HG02884 (cell line): Measurements from ENCODE around the gene SLC16A1.
"Not testable (repeated sequence)": the region's sequence is repeated elsewhere in the genome, so short reads cannot be mapped to it uniquely, and the experiment has no call there.

Experiments
- ATAC-seq: cut with Tn5 transposase; IDR thresholded peaks from one replicate; pipeline ENCODE4 v1.9.1; 2021; ENCODE audit warnings: mild to moderate bottlenecking, moderate library complexity; ENCODE audit not compliant: unreplicated experiment

Gene SLC16A1

DNA sequence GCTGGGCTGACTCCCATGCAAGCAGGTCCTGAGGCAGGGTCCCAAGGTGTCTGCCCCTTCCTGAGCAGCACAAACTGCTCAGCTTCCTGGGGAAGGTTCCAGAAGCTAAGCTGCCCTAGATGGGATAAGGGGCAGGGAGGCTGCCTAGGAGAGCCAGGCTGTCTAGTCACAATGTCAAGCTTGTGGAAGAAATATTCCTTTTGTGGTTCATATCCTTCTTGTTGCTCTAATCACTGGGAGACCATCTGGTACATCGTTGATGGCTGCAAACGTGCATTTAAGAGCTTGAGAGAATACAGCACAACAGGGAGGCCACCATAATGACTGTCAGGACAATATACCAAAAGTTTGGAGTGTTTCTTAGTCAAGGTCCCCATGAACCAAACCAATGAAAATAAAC lies 67.4 kb downstream of the SLC16A1 start:
- ATAC-seq = no peak

DNA sequence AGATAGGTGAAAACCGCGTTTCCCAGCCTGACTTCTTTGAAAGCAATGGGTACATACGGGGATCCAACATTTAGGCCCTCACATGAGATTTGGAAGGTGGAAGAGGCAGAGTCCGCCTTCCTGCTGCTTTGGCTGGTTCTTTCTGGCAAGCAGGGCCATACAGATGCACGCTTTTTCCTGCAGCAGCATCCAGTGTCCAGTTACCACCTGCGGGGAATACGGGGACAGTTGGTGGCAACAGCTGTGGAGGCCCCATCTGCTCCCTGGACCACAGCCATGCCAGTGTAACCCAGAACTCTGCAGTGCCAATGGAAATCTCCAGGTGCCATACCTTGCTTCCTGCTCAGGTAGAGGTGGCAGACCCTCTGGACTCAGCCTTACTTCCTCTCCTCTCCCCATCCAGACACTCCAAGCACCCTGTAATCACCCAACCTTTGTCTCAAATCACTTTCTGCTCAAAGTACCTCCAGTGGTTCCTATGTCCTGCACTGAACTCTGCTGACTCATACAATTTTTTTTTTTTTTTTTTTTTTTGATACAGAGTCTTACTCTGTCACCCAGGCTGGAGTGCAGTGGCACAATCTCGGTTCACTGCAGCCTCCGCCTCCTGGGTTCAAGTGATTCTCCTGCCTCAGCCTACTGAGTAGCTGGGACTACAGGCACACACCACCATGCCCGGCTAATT lies 68.3 kb downstream of the SLC16A1 start:
- no peak for ATAC-seq

DNA sequence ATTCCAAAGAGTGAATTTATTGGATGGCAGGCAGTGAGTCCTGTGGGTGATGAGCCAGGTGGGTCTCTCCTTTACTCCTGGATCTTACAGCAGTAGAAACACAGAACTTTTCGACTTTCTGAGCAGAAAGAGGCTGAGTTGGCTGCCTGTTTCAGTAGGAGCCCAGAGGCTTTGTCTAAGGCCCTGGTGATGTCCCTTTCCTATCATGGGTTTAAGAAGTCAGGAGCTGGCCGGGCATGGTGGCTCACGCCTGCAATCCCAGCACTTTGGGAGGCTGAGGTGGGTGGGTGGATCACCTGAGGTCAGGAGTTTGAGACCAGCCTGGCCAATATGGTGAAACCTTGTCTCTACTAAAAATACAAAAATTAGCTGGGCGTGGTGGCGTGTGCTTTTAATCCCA lies 71.0 kb downstream of the SLC16A1 start:
- not testable (repeated sequence) for ATAC-seq

DNA sequence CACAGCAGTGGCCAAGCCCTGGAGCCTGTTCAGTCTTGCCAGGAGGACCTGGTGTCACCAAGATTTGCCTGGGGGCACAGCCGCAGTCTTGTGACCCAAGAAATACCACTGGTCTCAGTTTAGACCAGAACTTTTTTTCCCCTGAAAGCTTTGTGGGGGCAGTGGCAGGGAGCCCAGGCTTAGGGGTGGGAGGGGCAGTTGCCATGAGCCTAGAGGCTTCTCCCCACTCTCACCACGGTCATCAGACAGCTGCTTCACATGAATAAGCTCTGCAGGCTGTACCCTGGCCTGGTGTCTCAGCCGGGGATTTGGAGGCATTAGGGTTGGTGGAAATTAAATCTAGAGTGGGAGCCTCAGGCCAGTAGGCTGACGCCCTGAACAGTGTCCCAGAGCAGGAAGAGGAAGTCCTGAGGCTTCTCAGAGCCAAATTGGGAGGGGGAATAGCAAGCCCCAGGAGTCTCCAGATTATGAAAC lies 73.7 kb downstream of the SLC16A1 start:
- ATAC-seq = no peak

DNA sequence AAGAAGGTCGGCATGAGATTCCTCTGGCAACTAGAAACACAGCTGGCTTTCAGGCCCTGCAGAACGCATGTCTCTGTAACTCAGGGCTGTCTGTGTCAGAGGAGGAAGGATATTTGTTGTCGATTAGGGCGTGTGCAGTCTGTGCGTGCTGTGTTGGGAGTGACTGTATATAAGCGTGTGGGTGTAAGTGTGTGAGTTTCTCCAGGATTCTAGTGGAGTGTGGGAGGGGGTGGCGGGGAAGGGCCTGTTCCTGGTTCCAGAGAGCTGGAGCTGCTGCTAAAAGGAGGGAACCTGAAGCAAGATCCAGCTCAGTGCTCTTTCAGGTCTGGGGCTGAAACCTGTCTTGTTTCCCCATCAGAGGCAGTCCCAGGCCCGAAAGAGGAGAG lies 74.3 kb downstream of the SLC16A1 start:
- ATAC-seq = no peak

DNA sequence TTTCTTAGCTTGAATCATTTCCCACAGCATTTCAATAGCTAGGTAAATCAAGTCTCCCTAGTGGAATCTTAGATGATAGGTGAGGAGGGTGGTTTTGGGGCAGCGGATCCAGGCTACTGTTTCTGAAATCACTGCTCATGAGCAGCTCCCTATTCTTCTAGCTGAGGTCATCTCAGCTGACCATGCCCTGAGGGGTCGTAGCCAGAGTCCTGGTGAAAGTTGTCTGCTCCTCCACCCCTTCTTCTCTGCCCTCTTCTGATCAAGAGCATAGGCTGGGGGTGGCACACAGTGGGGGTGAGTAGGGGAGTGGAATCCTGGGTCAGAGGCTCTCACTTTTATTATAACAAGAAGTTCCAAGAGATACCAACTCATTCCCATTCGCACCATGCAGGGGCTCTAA lies 76.2 kb downstream of the SLC16A1 start:
- ATAC-seq = no peak

DNA sequence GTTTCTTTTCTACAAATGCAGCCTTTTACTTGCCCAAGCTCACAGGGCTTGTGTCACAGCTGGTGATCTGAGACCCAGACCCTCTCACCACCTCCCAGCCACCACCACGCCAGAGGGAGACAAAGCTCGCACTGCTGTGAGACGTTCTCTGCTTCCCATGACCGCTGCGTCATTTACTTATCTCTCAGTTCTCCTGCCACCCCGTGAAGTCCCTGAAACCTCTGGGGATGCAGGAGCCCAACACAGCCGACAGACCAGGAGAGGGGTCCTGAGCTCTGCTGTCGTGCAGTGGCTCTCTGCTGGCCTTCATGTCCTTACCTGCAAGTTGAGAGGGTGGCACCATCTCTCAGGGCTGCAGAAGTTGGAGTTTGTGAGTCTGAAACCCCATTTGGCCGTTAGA lies 77.7 kb downstream of the SLC16A1 start:
- ATAC-seq = no peak

DNA sequence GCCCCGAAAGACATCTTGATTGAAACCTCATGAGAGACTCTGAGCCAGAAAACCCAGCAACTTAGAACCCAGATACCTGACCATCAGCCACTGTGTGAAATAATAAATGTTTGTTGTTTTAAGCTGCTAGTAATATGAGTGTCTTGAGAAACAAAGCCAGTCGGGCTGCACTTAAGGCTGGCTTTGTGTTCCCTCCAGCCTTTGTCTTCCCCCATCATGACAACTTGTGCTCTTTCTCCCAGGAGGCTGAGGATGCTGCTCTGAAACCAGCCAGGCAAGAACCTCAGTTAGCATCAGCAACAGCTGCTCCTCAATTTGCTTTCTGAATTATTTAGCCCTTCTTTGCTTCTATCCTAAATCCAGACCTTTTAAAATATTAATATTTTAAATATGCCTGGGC lies 78.2 kb downstream of the SLC16A1 start:
- no peak for ATAC-seq

DNA sequence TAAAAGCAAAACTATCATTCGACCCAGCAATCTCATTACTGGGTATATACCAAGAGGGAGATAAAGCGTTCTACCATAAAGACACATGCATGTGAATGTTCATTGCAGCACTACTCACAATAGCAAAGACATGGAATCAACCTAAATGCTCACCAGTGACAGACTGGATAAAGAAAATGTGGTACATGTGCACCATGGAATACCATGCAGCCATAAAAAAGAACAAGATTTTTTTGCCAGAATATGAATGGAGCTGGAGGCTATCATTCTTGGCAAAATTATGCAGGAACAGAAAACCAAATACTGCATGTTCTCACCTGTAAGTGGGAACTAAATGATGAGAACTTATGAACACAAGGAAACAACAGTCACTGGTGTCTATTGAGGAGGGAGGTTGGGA lies 79.7 kb downstream of the SLC16A1 start:
- no peak for ATAC-seq

DNA sequence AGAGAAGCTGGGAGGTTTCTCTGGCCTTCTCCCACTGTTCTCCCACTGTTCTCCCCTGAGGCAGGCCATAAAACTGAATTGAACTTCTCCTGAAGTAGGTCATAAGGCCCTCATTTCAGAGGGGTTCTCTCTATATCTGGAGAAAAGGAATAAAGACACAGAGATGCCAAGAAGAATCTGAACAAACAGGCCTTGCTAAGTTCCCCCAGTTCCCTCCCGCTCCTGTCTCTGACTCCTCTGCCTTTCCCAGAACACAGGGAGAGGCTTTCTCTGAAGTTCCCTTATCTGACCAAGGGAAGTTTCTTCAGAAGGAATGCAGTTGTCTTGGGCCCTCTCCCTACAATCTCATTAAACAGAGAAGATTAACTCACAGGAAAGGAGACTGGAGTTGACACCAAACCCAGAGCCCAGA lies 83.4 kb downstream of the SLC16A1 start:
- no peak for ATAC-seq

DNA sequence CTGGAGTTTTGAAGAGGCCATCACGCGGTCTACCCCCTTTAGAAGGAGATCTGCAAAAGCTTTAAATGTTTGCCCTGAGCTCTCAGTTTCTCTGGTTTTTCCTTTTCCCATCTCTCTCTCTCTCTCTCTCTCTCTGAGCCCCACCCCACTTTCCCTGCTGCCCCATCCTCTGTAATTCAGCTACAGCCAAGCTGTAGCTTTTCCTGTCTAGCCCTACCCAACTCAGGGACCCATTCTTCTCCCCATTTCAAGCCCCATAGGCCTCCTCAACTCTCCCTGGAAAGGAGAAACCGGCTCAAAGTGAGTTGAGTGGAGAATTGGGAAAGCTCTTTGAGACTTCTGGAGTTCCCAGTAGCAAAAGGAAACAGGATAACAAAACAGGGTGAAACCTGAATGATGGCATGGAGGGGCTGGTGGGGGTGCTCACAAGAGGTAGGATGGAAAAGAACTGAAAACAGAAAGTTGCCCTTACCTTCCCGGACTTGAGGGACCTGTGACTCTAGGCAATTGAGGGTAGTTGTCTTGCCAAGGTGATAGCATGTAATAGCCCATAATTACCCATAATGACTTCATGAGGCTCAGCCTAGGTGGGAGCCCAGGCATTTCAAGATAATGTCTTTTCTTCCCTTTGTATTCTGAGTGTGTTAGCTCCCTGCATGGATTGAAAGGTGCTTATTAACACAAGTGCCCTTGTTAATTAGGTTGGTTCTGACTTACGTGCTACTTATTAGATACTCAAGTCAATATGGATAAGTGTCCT lies 84.9 kb downstream of the SLC16A1 start:
- ATAC-seq = no peak

DNA sequence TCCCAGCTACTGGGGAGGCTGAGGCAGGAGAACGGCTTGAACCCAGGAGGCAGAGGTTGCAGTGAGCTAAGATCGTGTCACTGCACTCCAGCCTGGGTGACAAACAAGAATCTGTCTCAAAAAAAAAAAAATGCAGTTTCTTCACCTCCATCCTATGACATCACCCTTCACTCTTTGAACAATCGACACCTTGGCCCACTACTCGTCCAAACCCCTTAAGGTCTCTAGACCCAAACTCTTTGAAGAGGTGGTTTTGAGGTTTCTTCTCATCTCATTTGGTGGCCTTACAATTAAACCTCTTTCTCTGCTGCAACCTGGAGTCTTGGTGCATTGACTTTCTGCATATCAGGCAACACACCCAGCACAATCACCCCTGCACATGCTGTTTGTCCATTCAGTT lies 86.1 kb downstream of the SLC16A1 start:
- no peak for ATAC-seq

DNA sequence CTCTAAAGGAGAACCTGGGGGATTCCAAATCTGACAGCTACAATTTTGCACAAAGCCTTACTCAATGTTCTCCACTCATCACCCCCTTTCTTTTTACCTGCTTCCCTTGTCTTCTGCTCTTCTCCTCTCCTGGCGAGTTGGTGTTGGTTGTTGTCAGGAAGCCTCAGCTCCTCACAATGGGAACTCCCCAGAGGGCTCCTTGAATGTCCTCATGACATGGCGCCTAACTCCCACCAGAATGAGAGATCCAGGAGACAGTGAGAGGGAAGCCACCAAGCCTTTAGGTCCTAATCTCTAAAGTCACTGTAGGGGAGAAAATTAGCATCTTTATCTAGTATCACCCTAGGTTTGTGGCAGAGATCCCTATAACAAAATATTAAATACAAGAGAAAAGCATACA lies 87.8 kb downstream of the SLC16A1 start:
- no peak for ATAC-seq

DNA sequence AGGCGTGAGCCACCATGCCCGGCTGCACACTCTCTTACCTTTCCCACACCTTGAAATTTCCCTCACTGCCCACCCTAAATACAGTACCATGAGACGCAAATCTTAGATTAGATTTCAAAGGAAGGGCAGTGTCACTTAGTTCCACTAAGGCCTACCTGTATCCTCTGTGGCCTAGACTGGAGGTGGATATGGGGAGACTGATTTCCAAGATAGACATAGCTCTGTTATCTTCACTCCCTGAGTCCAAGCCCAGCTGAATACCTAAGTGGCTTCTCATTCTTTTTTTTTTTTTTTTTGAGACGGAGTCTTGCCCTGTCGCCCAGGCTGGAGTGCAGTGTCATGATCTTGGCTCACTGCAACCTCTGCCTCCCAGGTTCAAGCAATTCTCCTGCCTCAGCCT lies 89.0 kb downstream of the SLC16A1 start:
- ATAC-seq = no peak

DNA sequence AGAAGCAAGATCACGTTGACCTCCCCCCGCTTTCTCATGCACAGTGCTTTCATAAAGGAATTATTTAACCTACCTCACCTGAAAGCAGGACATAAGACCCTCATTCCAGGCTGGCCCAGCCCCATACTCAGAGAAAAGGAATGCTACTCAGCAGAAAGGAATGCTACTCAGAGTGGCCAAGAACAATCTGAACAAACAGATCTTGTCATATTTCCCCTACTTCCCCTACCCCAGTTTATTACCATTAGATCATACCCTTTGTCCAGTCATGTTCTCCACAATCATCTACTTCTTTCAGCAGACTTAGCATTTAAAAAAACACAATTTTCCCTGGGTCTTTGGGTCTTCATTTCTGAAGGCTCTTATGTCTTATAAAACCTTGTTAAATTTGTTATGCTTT lies 89.8 kb downstream of the SLC16A1 start:
- no peak for ATAC-seq

DNA sequence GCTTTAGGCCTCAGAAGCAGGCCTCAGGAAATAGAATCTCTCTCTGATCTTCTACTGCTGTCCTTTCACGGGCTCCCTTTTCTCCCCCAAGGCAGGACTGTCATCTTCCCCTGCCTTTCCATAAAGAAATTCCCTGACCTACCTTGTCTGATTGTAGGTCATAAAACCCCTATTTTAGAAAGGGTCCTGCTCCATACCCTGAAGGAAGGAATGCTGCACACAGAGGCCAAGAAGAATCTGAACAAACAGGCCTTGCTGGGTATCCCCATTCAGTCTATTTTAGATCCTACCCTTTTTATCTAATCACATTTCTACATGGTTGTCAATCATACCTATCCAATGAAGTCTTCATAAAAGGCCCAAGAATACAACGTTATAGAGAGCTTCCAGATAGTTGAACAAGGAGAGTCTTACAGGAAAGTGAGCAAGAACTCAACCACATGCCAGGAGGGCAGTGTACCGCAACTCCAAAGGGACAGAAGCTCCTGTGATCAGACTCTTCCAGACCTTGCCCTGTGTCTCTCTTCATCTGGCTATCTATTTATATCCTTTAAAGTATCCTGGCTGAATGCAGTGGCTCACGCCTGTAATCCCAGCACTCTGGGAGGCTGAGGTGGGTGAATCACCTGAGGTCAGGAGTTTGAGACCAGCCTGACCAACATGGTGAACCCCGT lies 93.1 kb downstream of the SLC16A1 start:
- no peak for ATAC-seq
